HG03460 (cell line): ENCODE results near the gene PIK3IP1.
"Not testable (repeated sequence)": the region's sequence is repeated elsewhere in the genome, so short reads cannot be mapped to it uniquely, and the experiment has no call there.

Source experiments
- ATAC-seq: cut with Tn5 transposase; IDR thresholded peaks from one replicate; pipeline ENCODE4 v1.9.1; 2021; ENCODE audit not compliant: unreplicated experiment

Gene PIK3IP1, protein sequence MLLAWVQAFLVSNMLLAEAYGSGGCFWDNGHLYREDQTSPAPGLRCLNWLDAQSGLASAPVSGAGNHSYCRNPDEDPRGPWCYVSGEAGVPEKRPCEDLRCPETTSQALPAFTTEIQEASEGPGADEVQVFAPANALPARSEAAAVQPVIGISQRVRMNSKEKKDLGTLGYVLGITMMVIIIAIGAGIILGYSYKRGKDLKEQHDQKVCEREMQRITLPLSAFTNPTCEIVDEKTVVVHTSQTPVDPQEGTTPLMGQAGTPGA

GRCh38 chr22:31292236-31292989 is at the start of gene PIK3IP1:
Gene PIK3IP1 (minus strand): TSS chr22:31292488. CDS start chr22:31292344, 144 bp downstream.
- ATAC-seq = no peak

GRCh38 chr22:31341386-31342088 is 49.2 kb upstream of the PIK3IP1 start:
- ATAC-seq = no peak

GRCh38 chr22:31340765-31341247 is 48.5 kb upstream of the PIK3IP1 start:
- no peak for ATAC-seq

DNA sequence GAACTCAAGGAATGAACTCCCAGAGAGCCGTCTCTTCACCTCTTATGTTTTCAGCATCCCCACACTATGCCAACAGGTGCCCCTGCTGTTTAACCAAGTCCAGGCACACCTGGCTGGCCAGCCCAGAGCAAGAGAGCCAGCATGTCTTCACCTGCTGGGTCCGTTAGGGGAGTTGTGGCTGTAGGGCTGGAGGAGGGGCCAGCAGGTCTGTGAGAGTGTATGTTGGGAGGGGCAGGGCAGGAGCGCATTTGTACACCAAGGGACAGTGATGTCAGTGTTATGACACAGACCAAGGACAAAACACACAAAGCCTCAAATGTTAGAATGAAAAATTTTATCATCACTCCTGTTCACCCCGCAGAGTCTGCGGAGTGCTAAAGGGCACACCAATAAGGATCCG is 48.1 kb upstream of the PIK3IP1 start:
- ATAC-seq = no peak

DNA sequence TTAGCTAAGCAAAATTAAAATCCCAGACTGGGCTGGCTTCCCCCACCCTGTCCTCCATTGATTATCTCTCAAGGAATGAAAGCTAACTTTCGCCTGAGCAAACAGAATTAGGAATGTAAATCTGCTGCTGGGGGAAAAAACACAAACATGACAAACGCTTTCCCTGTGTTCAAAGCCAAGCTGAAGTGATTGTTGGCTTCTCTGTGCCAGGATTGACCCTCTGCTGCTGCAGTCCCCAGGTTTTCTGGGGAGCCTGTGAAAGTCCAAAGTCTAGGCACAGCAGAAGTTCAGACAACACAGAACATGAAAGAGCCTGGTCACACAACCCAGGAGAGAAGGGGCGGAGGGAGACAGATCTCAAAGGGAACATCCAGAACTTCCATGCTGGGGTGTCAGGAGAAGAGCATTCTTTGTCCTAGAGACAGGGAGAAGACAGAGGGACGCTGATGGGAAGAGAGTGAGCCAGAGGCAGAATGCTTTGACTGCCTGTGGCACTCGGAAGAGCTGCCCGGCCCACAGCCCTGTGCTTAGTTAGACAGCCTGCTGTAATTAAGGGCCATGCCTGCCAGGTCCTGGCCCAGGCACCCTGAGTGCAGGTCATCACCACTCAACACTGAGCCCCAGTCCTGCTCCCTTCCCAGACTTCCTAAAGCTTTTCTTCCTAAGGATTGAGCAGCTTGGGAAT is 47.0 kb upstream of the PIK3IP1 start:
- no peak for ATAC-seq

- no peak for ATAC-seq
Observed at GRCh38 chr22:31337178-31337577, 44.9 kb upstream of the PIK3IP1 start.

GRCh38 chr22:31334329-31334728 is 42.0 kb upstream of the PIK3IP1 start:
- ATAC-seq = no peak

DNA sequence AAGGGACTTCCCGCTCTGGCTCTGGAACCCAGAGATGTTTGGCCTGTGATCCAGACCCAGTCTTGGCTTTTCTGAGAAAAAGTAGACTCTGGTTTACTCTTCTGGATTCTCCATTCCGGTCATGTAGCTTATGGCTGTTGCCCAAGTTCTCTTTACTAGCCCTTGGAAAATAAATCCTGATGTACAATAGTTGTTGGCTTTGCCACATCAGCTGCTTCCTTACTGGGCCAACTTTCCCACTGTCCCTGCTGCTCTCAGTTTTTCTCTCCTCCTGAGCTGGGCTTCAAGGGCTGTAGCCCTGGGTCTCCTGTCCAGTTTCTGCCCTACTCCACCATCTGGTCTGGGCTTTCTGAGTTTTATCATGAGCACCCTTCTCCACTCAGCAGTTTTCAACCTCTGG is 41.4 kb upstream of the PIK3IP1 start:
- no peak for ATAC-seq

DNA sequence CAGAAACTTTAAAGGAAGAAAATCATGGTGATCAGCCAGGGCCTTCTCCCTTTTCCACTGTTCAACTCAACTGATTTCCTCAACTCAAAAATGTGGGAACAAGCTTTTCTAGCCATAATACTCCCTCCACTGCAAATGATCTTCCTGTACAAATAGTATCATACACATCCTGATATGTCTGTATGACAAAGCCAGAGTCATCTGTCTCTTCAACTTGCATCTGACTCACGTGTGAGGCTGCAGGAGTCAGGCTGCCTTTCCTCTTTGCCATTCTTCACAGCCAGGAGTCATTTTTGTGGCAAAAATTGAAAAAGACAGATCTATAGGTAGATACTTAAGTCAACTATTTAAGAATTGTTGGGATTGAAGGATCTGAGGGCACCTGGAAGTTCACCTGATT is 40.6 kb upstream of the PIK3IP1 start:
- ATAC-seq = no peak

- no peak for ATAC-seq
Observed at GRCh38 chr22:31332010-31332409, 39.7 kb upstream of the PIK3IP1 start.

DNA sequence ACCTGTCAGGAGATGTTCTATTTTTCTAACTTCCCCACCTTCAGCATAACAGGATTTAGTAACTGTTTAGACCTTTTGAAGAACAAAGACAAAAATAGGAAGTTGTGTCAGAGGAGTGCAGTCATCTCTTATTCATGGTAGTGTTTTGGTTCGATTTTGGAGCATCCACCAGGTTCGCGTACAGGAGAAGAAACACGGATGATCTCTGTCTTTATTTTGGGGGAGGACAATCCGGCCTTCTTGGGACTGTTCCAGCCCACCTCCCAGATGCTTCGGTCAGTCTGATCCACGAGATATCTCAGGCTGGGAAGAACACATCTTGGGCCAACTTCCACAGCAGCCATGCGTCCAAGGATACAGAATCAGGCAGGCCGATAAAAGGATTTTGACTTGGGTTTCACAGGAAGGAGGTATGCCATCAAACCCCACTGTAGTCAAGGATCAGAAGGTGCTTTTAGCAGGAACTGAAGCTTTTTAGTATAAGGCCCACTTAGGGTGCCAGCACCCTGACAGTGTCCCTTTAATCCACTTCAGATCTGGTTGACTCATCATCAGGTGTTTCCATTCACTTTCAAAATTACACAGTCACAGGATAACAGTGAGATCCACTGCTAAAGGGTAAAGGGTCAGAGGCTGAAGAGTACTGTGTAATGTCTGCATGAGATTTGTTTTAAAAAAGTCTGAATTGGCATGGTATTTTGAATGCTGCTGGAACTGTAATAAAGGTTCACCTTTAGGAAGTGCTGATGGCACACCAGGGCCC is 37.3 kb upstream of the PIK3IP1 start:
- no peak for ATAC-seq

GRCh38 chr22:31329029-31329428 is 36.7 kb upstream of the PIK3IP1 start:
- ATAC-seq = no peak

- ATAC-seq = no peak
Observed at GRCh38 chr22:31328544-31328960, 36.3 kb upstream of the PIK3IP1 start.

DNA sequence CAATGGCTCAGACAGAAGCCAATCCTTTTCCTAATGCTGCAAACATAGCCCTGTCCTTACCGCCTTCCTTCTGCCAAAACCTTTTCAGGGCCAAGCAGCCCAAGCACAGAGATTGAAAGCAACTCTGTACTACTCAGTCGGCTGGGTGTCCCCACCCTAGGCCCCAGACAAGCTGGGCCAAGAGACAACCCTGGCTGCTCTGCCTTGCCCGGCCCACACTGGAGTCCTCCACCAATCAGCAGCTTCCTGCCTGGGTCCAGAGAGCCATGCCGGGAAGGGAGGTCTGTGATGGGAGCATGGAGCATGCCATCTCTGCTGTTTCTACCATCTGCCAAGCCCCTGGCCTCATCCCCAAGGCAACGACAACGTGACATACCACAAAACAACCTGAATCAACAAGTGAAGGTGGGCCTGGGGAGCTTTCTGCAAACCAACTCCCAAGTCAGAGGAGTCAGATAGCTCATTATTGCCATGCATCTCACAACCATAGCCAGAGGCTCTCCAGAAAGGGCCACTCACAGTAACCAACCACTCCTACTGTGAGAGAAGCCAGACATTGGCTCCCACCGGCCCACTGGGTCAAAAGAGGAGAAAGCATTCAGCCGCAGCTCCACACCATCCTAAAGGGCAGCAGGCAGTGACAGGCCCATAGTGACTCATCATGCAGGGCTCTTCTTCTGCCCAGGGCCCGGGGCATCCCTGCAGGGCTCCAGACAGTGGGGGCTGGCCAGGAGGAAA is 35.7 kb upstream of the PIK3IP1 start:
- ATAC-seq = no peak

DNA sequence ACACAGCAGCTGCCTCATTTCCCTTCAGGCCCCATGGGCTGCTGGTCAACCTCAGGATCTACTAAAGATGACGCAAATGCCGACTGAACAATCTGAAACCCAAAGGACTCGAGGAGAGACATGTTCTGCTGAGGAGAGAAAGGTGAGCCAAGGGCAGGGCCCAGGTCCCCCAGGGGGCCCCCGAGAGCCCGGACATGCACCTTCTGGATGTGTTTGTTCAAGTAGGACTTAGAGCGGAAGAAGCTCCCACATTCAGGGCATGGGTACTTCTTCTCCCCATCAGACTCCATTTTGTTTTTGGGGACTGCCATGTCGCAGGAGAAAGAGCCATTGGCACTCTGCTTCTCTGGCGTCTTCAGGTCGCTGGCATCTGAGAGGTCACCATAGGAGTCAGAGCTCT is 34.6 kb upstream of the PIK3IP1 start:
- ATAC-seq = no peak

DNA sequence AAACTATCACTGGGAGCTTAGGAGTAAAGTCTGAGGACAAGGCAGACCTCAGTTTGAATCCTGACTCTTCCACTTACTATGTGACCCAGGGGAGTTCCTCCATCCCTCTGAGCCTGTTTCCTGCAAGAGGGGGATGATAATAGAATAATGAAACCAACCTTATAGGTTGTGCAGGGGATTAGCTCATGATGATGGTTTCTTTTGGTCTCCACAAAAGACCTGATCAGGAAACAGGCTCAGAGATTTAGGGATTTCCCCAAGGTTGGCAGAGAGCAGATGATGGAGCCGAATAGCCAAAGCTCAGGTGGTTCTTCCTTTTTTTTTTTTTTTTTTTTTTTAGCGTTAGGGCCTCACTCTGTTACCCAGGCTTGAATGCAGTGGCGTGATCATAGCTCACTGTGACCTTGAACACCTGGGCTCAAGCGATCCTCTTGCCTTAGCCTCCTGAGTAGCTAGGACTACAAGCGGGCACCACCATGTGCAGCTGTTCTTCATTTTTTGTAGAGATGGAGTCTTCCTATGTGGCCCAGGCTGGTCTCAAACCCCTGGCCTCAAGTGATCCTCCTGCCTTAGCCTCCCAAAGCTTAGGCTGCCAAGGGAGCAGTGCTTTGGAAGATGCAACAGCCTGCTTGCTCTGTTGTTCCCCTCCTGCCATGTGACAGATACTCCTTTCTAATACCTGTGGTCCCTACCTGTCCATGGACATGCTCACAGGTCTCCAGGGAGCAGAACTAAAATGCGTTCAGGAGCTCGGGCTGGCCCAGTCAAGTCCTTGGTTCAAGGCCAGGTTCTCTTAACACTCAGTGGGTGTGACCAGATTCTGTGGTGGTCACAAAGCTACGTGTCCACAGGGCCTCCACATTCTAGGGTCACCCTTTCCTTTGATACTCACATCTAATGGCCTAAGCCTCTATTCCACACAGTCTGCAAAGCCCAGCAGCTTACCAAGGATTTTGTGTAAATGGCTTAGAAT is 31.6 kb upstream of the PIK3IP1 start:
- no peak for ATAC-seq

DNA sequence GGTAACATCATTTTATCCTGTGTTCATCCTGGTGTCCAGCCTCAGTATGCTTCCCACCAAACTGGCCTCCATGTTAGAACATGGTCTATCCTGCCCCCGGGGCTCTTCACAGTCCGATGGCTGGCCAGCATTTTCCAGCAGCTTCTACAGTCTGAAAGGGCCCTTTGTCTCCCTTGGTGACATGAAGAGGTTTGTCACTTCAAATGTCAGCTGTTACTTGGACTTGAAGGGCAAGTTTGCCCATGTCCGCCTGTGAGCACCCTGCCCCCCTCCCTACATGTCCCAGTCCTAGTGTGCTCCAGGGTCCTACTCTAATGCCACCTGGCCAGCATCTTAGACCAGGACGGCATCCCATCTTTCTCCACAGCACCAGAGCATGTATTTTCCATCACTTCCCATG is 29.1 kb upstream of the PIK3IP1 start:
- no peak for ATAC-seq

- ATAC-seq = not testable (repeated sequence)
Observed at GRCh38 chr22:31314220-31314619, 21.9 kb upstream of the PIK3IP1 start.
